HL-60/S4 treated with phorbol 12-myristate 13-acetate at 8.2 ng/mL for 4 days and 3 days (cell line): ENCODE measurements around the gene UBE2QL1.

Experiments used
- in situ Hi-C: fragments of 300-500 bp; cut with MboI; formaldehyde crosslinking; loops from 2 replicates; pipeline ENCODE4 v1.15.0; 2022; ENCODE audit warnings: low sequenced_read_pairs

UBE2QL1 gene

GRCh38 chr5:6453937-6454560 lies 5.4 kb downstream of the UBE2QL1 start:
- in situ Hi-C loops, result no loop called here

- in situ Hi-C loops, result no loop called here
These were observed 6.0 kb downstream of the UBE2QL1 start for GRCh38 chr5:6454628-6455053.

- in situ Hi-C loops, result no loop called here
These were observed 7.0 kb downstream of the UBE2QL1 start for GRCh38 chr5:6455571-6456200.

GRCh38 chr5:6456766-6457370 lies 8.2 kb downstream of the UBE2QL1 start:
- in situ Hi-C loops, result no loop called here

GRCh38 chr5:6457592-6457991 lies 8.9 kb downstream of the UBE2QL1 start:
- in situ Hi-C loops, result no loop called here

- in situ Hi-C loops, result no loop called here
These were observed 10.2 kb downstream of the UBE2QL1 start for GRCh38 chr5:6458833-6459232.

- in situ Hi-C loops, result no loop called here
These were observed 11.2 kb downstream of the UBE2QL1 start for GRCh38 chr5:6459896-6460295.

- in situ Hi-C loops, result no loop called here
These were observed 12.3 kb downstream of the UBE2QL1 start for GRCh38 chr5:6461006-6461405.

GRCh38 chr5:6461793-6462650 lies 13.4 kb downstream of the UBE2QL1 start:
- in situ Hi-C loops, result no loop called here

GRCh38 chr5:6462671-6463070 lies 14.0 kb downstream of the UBE2QL1 start:
- in situ Hi-C loops, result no loop called here

GRCh38 chr5:6464441-6464840 lies 15.8 kb downstream of the UBE2QL1 start:
- in situ Hi-C loops, result no loop called here

GRCh38 chr5:6465831-6466790 lies 17.5 kb downstream of the UBE2QL1 start:
- in situ Hi-C loops, result no loop called here

GRCh38 chr5:6466975-6467567 lies 18.4 kb downstream of the UBE2QL1 start:
- in situ Hi-C loops, result no loop called here

GRCh38 chr5:6467591-6467990 lies 18.9 kb downstream of the UBE2QL1 start:
- in situ Hi-C loops, result no loop called here

GRCh38 chr5:6468104-6468503 lies 19.4 kb downstream of the UBE2QL1 start:
- in situ Hi-C loops, result no loop called here

- in situ Hi-C loops, result no loop called here
These were observed 20.2 kb downstream of the UBE2QL1 start for GRCh38 chr5:6468870-6469269.

- in situ Hi-C loops, result no loop called here
These were observed 21.2 kb downstream of the UBE2QL1 start for GRCh38 chr5:6469836-6470235.

GRCh38 chr5:6470672-6471071 lies 22.0 kb downstream of the UBE2QL1 start:
- in situ Hi-C loops, result no loop called here

GRCh38 chr5:6471252-6471651 lies 22.6 kb downstream of the UBE2QL1 start:
- in situ Hi-C loops, result no loop called here

- in situ Hi-C loops, result no loop called here
These were observed 24.1 kb downstream of the UBE2QL1 start for GRCh38 chr5:6472792-6473191.
